Natural killer cell (primary cell): Measurements from ENCODE around the gene PLAAT4. TPM values are rescaled to one million over a fixed set of nuclear protein-coding genes. Genes with fewer than 3 reads are reported as not detected.
"Not testable (repeated sequence)": the region's sequence is repeated elsewhere in the genome, so short reads cannot be mapped to it uniquely, and the experiment has no call there.

Experiments used
- ATAC-seq, 3 donors: fragments of 150-1000 bp in 2 of 3; fragments of 200-7000 bp in 1 of 3; cut with Tn5 transposase; 1 replicate in 1 of 3; 2 replicates in 2 of 3; pipeline ENCODE4 v1.10.0; 2021; ENCODE audit warnings: mild to moderate bottlenecking in 2 of 3, moderate library complexity in 2 of 3
- DNase-seq, 2 donors: peaks; one replicate each; pipeline versions ENCODE4 v3.0.0 to v3.0.0-alpha.2; 2013 to 2021; ENCODE audit warnings: mixed read lengths in 1 of 2
- H3K27ac ChIP-seq: one replicate; pipeline ENCODE4 v1.5.1; 2013; ENCODE audit warnings: mild to moderate bottlenecking, low read length
- H3K27me3 ChIP-seq: one replicate; pipeline ENCODE4 v1.6.1; 2013; ENCODE audit warnings: low read length; ENCODE audit not compliant: control insufficient read depth, insufficient read depth
- H3K36me3 ChIP-seq: one replicate; pipeline ENCODE4 v1.6.1; 2013; ENCODE audit warnings: low read length; ENCODE audit not compliant: control insufficient read depth, insufficient read depth
- H3K4me1 ChIP-seq: one replicate; pipeline ENCODE4 v1.6.1; 2013; ENCODE audit warnings: low read length; ENCODE audit not compliant: control insufficient read depth, insufficient read depth
- H3K4me3 ChIP-seq: one replicate; pipeline ENCODE4 v1.5.1; 2013; ENCODE audit warnings: low read length
- H3K9me3 ChIP-seq: one replicate; pipeline ENCODE4 v1.6.1; 2013; ENCODE audit warnings: low read length; ENCODE audit not compliant: control insufficient read depth, insufficient read depth
- H3K27ac Mint-ChIP-seq, 2 donors: one replicate each; pipeline ENCODE4 v1.8.0; 2022; ENCODE audit warnings: mild to moderate bottlenecking in 2 of 2, mixed read lengths in 2 of 2, moderate library complexity in 1 of 2
- H3K27me3 Mint-ChIP-seq, 2 donors: one replicate each; pipeline ENCODE4 v1.8.0; 2022; ENCODE audit warnings: low read depth in 2 of 2, mixed read lengths in 2 of 2
- H3K36me3 Mint-ChIP-seq: one replicate; pipeline ENCODE4 v1.8.0; 2022; ENCODE audit warnings: mixed read lengths
- H3K4me1 Mint-ChIP-seq, 2 donors: one replicate each; pipeline ENCODE4 v1.8.0; 2022; ENCODE audit warnings: mixed read lengths in 2 of 2
- H3K4me3 Mint-ChIP-seq: one replicate; pipeline ENCODE4 v1.8.0; 2022; ENCODE audit warnings: mild to moderate bottlenecking, moderate library complexity, mixed read lengths
- H3K9me3 Mint-ChIP-seq, 2 donors: one replicate each; pipeline ENCODE4 v1.8.0; 2022; ENCODE audit warnings: mixed read lengths in 2 of 2
- CTCF ChIP-seq: fragments of 200-600 bp; IDR thresholded peaks from one replicate; pipeline ENCODE4 v1.8.0; 2022; ENCODE audit warnings: antibody characterized with exemption
- WGBS: methylation state at CpG from one replicate; pipeline ENCODE4 v1.1.7; 2013; ENCODE audit warnings: missing lambda C conversion rate; ENCODE audit not compliant: insufficient coverage; 5-methylcytosine and 5-hydroxymethylcytosine counted together
- intact Hi-C: fragments of 100-400 bp; cut with micrococcal nuclease; formaldehyde crosslinking; loops from one replicate; pipeline ENCODE4 v1.14.2; 2022
- total RNA-seq, 4 donors: library from RNA; stranded (reverse); fragments of 120-200 nt in 1 of 4; gene quantifications; one replicate each; pipeline versions ENCODE4 v1.2.3 to v1.2.4, GENCODE V29; 2013 to 2022

PLAAT4 gene
- total RNA-seq, 3 donors from 2014 or later (not counting 1 experiment from before 2014, with no cell fraction given): 204 to 215 (median 210) TPM

DNA sequence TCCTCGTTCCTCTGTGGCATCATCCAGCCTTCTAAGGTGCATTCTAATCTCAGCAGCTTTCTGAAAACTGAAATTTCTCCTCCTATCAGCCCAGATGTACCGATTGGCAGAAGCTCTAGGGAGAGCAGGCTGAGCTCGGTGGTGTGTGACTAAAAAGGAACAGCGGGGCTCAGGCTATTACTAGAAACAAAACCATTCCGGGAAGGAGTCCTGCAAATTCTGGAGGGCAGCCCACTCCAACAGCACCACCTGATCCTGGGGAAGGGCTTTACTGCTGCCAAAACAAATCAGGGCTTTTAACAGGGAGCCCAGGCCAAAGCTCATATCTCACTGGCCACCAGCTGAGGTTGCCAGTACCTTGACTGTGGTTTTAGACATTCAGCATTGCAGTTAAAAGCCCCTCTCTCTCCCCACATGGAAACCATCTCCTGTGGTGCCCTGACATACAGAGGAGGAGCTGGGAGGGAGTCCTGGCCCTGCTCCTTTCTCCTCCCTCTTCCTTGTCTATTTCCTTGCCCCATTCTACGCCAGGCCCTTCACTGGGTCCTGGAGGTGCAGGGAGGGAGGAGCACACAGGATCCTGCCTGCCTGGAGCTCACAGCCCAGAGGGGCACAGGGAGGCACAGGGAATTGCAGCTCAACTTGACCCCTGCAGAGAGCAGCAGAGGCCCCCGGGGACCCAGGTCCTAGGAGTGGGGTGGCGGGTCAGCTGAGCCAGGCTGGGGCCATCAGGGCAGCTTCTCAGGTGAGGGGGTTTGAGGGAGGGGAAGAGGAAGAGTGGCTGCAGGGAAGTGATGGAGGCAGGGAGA, 889 bp downstream of the PLAAT4 start:
- TF ChIP-seq CTCF: no peak
- H3K4me3 Mint-ChIP-seq: peak overlapping the region; percentile 96
- intact Hi-C loops: loop anchor here (5.0 kb wide), 1 partner anchor 75 kb away; the partner anchor contains the start of gene PLAAT3
- Histone ChIP-seq H3K36me3 (peaks cover 14% of the 10 kb centered on the region), H3K27me3 (no peaks in the 10 kb centered on the region), H3K9me3 (no peaks in the 10 kb centered on the region), H3K4me1 (peaks cover 74% of the 10 kb centered on the region), H3K4me3 (peak overlapping the region; percentile 75), H3K27ac (peak overlapping the region; percentile 86)
- no peaks in the 10 kb centered on the region for H3K27me3 Mint-ChIP-seq
- ATAC-seq (peak in 2 of 3 donors; percentile 0 to 6), DNase-seq (no peak)
- H3K36me3 Mint-ChIP-seq: no peaks in the 10 kb centered on the region
- H3K27ac Mint-ChIP-seq: peak overlapping the region; percentile 93 to 97
- peaks cover 85 to 90% of the 10 kb centered on the region in 2 donors for H3K4me1 Mint-ChIP-seq
- 23% methylated on average over 8 of the region's 8 CpGs for WGBS
- H3K9me3 Mint-ChIP-seq: no peaks in the 10 kb centered on the region

DNA sequence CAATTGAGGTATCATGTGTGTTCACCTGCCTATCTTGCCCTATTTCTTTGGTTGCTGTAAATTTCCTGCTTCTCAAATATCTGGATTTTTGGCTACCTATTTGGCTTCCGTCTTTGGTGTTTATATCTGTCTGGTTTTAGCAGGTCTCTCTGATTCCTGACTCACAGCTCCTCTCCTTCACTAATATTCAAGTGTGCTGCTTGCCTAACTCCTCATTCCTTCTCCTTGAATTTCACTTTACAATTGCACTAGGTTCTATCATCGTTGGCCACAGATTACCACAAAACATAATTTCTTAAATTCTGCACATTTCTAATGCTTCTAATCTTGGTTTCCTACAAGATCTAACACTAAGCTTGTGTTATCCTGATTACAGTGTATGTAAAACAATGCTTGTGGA, 5.9 kb downstream of the PLAAT4 start:
- H3K4me3 ChIP-seq, H3K27me3 Mint-ChIP-seq, H3K27me3 ChIP-seq, H3K4me3 Mint-ChIP-seq, H3K9me3 ChIP-seq, H3K9me3 Mint-ChIP-seq, DNase-seq, ATAC-seq, intact Hi-C loops, H3K27ac ChIP-seq: not testable (repeated sequence)
- Mint-ChIP-seq H3K27ac (peak overlapping the region; percentile 41 to 51), H3K36me3 (peaks cover 19% of the 10 kb centered on the region), H3K4me1 (peaks cover 65 to 84% of the 10 kb centered on the region in 2 donors)
- Histone ChIP-seq H3K36me3 (peaks cover 55% of the 10 kb centered on the region), H3K4me1 (peaks cover 35% of the 10 kb centered on the region)
- 85% methylated on average over 2 of the region's 2 CpGs for WGBS

- peaks cover 23% of the 10 kb centered on the region for H3K4me1 ChIP-seq
- no peak overlapping the region for H3K27ac ChIP-seq
- H3K27me3 Mint-ChIP-seq: no peaks in the 10 kb centered on the region
- H3K36me3 Mint-ChIP-seq: peaks cover 19% of the 10 kb centered on the region
- no peaks in the 10 kb centered on the region for H3K27me3 ChIP-seq
- peaks cover 55% of the 10 kb centered on the region for H3K36me3 ChIP-seq
- no peaks in the 10 kb centered on the region for H3K9me3 ChIP-seq
- H3K4me3 Mint-ChIP-seq: no peak overlapping the region
- ATAC-seq (no peak), DNase-seq (no peak)
- H3K4me1 Mint-ChIP-seq: peaks cover 59 to 77% of the 10 kb centered on the region in 2 donors
- H3K4me3 ChIP-seq: no peak overlapping the region
- 71% methylated on average over 1 of the region's 2 CpGs for WGBS
- no peaks in the 10 kb centered on the region for H3K9me3 Mint-ChIP-seq
- H3K27ac Mint-ChIP-seq: peak overlapping the region; percentile 41 to 71
- no peak for TF ChIP-seq CTCF
- intact Hi-C loops: no loop called here
Observed at GRCh38 chr11:63543711-63544110, 7.1 kb downstream of the PLAAT4 start.

- peaks cover 43% of the 10 kb centered on the region for H3K36me3 ChIP-seq
- Mint-ChIP-seq H3K27me3 (no peaks in the 10 kb centered on the region), H3K36me3 (peaks cover 19% of the 10 kb centered on the region), H3K4me1 (peaks cover 56 to 70% of the 10 kb centered on the region in 2 donors), H3K4me3 (no peak overlapping the region), H3K9me3 (no peaks in the 10 kb centered on the region), H3K27ac (peak overlapping the region; percentile 71 to 85)
- ATAC-seq (no peak), DNase-seq (no peak)
- intact Hi-C loops: no loop called here
- H3K4me3 ChIP-seq: no peak overlapping the region
- no peak overlapping the region for H3K27ac ChIP-seq
- WGBS: 100% methylated on average over 1 of the region's 1 CpG
- no peaks in the 10 kb centered on the region for H3K27me3 ChIP-seq
- H3K9me3 ChIP-seq: no peaks in the 10 kb centered on the region
- peaks cover 26% of the 10 kb centered on the region for H3K4me1 ChIP-seq
- TF ChIP-seq CTCF: no peak
Observed at GRCh38 chr11:63547061-63547460, 10.5 kb downstream of the PLAAT4 start.
